ENCODE data around the gene UBALD1. TPM values are rescaled to one million over a fixed set of nuclear protein-coding genes. Genes with fewer than 3 reads are reported as not detected.

Gene UBALD1
- total and polyA plus RNA-seq, 10 of the 15 experiments (the other 5 are each of a cell fraction or from before 2014, with no cell fraction given) = 0.05 to 32.7 (median 5.1) TPM

GRCh38 chr16:4604401-4604800 is 10.3 kb downstream of the UBALD1 start:
- DNase-seq (ENCODE audit: low read depth, low spot score) = no peak
- no peak overlapping the region for H3K4me2 ChIP-seq (ENCODE audit: control insufficient read depth, insufficient read depth)
- no peaks in the 10 kb centered on the region for H3K4me1 ChIP-seq (ENCODE audit: control insufficient read depth, insufficient read depth, low read length)
- H3K27me3 ChIP-seq (replicated peaks in 1 of 2; ENCODE audit: control insufficient read depth in 2 of 2, insufficient read depth in 2 of 2, low read length in 1 of 2) = no peaks in the 10 kb centered on the region
- FAIRE-seq = no peak
- no peaks in the 10 kb centered on the region for H4K20me1 ChIP-seq (ENCODE audit: control insufficient read depth, insufficient read depth)
- ChIA-PET CTCF (no interaction called here), POLR2A (no interaction called here), RAD21 (ENCODE audit: unreplicated experiment) (no interaction called here), SMC1A (ENCODE audit: uncharacterized antibody, unreplicated experiment) (no interaction called here)
- BruUV-seq (replicated peaks) = no TSS peak
- in situ Hi-C loops (cut with MboI) (no loop called here), intact Hi-C loops (cut with micrococcal nuclease; ENCODE audit: unreplicated experiment) (no loop called here)
- 59% methylated on average over 15 of the region's 15 CpGs for WGBS (ENCODE audit: insufficient coverage, insufficient replicate concordance, low lambda C conversion rate, missing lambda C conversion rate)
- no peaks in the 10 kb centered on the region for H3K79me2 ChIP-seq (ENCODE audit: control insufficient read depth, insufficient read depth, low read length)
- H3K4me3 ChIP-seq = no peak overlapping the region
- no peak for TF ChIP-seq STAT3 (IDR thresholded peaks at IDR 0.05; ENCODE audit: low read depth, low read length)
- no peak for TF ChIP-seq SIN3A (IDR thresholded peaks at IDR 0.05; ENCODE audit: low read depth, low read length)
- no peak for TF ChIP-seq CHD4 (IDR thresholded peaks at IDR 0.05)
- TF ChIP-seq PKNOX1 (IDR thresholded peaks at IDR 0.05) = no peak
- TF ChIP-seq ZBTB11 (CRISPR knock-in tag; IDR thresholded peaks at IDR 0.05) = no peak
- no peak overlapping the region for H3K9ac ChIP-seq (ENCODE audit: control insufficient read depth, insufficient read depth, low read length)
- H3K36me3 ChIP-seq (ENCODE audit: control insufficient read depth in 2 of 2, insufficient read depth in 2 of 2, low read length in 1 of 2) = peaks cover 0 to 8% of the 10 kb centered on the region in 2 experiments; a peak in 2 of 4 replicates
- H2AFZ ChIP-seq (ENCODE audit: control insufficient read depth, low read depth, low read length) = no peak overlapping the region
- no peaks in the 10 kb centered on the region for H3K9me3 ChIP-seq (replicated peaks; ENCODE audit: control insufficient read depth, insufficient read depth, low read length)
- ATAC-seq = no peak
- H3K27ac ChIP-seq (ENCODE audit: control insufficient read depth, insufficient read depth) = no peak overlapping the region

Data from GM12878 (cell line).